HCT116 (cell line): ENCODE measurements around the gene MAN1A1. TPM values are rescaled to one million over a fixed set of nuclear protein-coding genes. Genes with fewer than 3 reads are reported as not detected.
A peak's percentile ranks its signal among the peaks of the same experiment; 100 is the strongest.

Source experiments
- ATAC-seq: fragments of 200-7000 bp; cut with Tn5 transposase; 2 replicates; pipeline ENCODE4 v1.9.1; 2020; ENCODE audit warnings: mild to moderate bottlenecking, moderate library complexity
- BruUV-seq: library from RNA; stranded (reverse); fragments of 400-500 nt; replicated peaks from 2 replicates; lab custom pipeline; 2021; lab: Mats Ljungman, UMichigan
- CTCF ChIA-PET: fragments of 300-600 bp; sonication (Branson Sonifier 250); formaldehyde crosslinking; loops from one replicate; lab custom pipeline; 2021; ENCODE audit warnings: antibody characterized with exemption; lab: Charles Lee
- POLR2A ChIA-PET: fragments of 300-600, 350-600 bp; sonication (Branson Sonifier 250); formaldehyde crosslinking; loops from one replicate; lab custom pipeline; 2021; ENCODE audit warnings: antibody characterized with exemption; lab: Charles Lee
- RAD21 ChIA-PET, 2 experiments: fragments of 300-600 bp; sonication (Branson Sonifier 250); formaldehyde crosslinking; loops; one replicate each; lab custom pipeline; 2023; ENCODE audit warnings: low total read pairs in 2 of 2; ENCODE audit not compliant: uncharacterized antibody in 2 of 2, unreplicated experiment in 2 of 2, low non-redundant PET in 1 of 2; lab: Charles Lee
- DNase-seq: peaks from one replicate; pipeline ENCODE4 v3.0.0-alpha.2; 2010; ENCODE audit warnings: low read depth, low spot score
- H2AFZ ChIP-seq: fragments of 200-600 bp; shearing (Covaris generic), sonication (generic); 2 replicates; pipeline ENCODE4 v1.6.1; 2017; ENCODE audit warnings: low read depth, mixed run types, mixed read lengths, antibody characterized with exemption, low read length; ENCODE audit not compliant: poor library complexity, severe bottlenecking
- H3K27ac ChIP-seq: 2 replicates; pipeline ENCODE4 v1.5.1; 2012; ENCODE audit warnings: low read depth, low read length
- H3K27me3 ChIP-seq: fragments of 200-600 bp; sonication (generic); 2 replicates; pipeline ENCODE4 v1.6.1; 2016; ENCODE audit warnings: mixed run types, low read length, mixed read lengths; ENCODE audit not compliant: insufficient read depth
- H3K36me3 ChIP-seq, 2 experiments: fragments of 200-500 bp in 1 of 2; fragments of 200-600 bp in 1 of 2; sonication (Bioruptor generic) in 1 of 2; sonication (generic) in 1 of 2; 2 replicates each; pipeline versions ENCODE4 v1.5.1 to v1.6.1; 2014 to 2016; ENCODE audit warnings: low read length in 2 of 2, inconsistent platforms in 1 of 2, mixed read lengths in 1 of 2, mixed run types in 1 of 2; ENCODE audit not compliant: insufficient read depth in 2 of 2, control insufficient read depth in 1 of 2
- H3K4me1 ChIP-seq, 2 experiments: fragments of 200-600 bp in 1 of 2; sonication (generic) in 1 of 2; 2 replicates each; pipeline versions ENCODE4 v1.5.1 to v1.6.1; 2012 to 2017; ENCODE audit warnings: low read length in 2 of 2, inconsistent platforms in 1 of 2, mild to moderate bottlenecking in 1 of 2, mixed read lengths in 1 of 2, mixed run types in 1 of 2, moderate library complexity in 1 of 2; ENCODE audit not compliant: insufficient read depth in 2 of 2, control insufficient read depth in 1 of 2
- H3K4me2 ChIP-seq: fragments of 200-600 bp; sonication (generic); 2 replicates; pipeline ENCODE4 v1.6.1; 2017; ENCODE audit warnings: mixed run types, low read length, mixed read lengths
- H3K4me3 ChIP-seq, 2 experiments: fragments of 200-600 bp in 1 of 2; sonication (generic) in 1 of 2; replicated peaks in 1 of 2; 2 replicates each; pipeline ENCODE4 v1.5.1; 2011 to 2016; ENCODE audit warnings: low read length in 2 of 2, control low read depth in 1 of 2, low read depth in 1 of 2, mild to moderate bottlenecking in 1 of 2, mixed read lengths in 1 of 2, mixed run types in 1 of 2
- H3K79me2 ChIP-seq: fragments of 200-600 bp; sonication (generic); 2 replicates; pipeline ENCODE4 v1.6.1; 2017; ENCODE audit warnings: mild to moderate bottlenecking, mixed run types, low read length, moderate library complexity, mixed read lengths; ENCODE audit not compliant: insufficient read depth
- H3K9ac ChIP-seq: fragments of 200-600 bp; sonication (generic); 2 replicates; pipeline ENCODE4 v1.6.1; 2016; ENCODE audit warnings: low read length, mixed read lengths
- H3K9me2 ChIP-seq: fragments of 200-600 bp; sonication (generic), shearing (Covaris generic); 2 replicates; pipeline ENCODE4 v1.6.1; 2017; ENCODE audit warnings: mixed run types, mild to moderate bottlenecking, moderate library complexity; ENCODE audit not compliant: insufficient read depth
- H3K9me3 ChIP-seq, 2 experiments: fragments of 200-500 bp in 1 of 2; fragments of 200-600 bp in 1 of 2; sonication (Bioruptor generic) in 1 of 2; sonication (generic) in 1 of 2; 2 replicates each; pipeline ENCODE4 v1.6.1; 2014 to 2017; ENCODE audit warnings: low read length in 2 of 2, mixed read lengths in 2 of 2, inconsistent platforms in 1 of 2, low read depth in 1 of 2, mild to moderate bottlenecking in 1 of 2, mixed run types in 1 of 2, moderate library complexity in 1 of 2; ENCODE audit not compliant: control insufficient read depth in 1 of 2, insufficient read depth in 1 of 2
- H4K20me1 ChIP-seq: fragments of 200-600 bp; sonication (generic), shearing (Covaris generic); 2 replicates; pipeline ENCODE4 v1.6.1; 2017; ENCODE audit warnings: mixed run types, mild to moderate bottlenecking, moderate library complexity; ENCODE audit not compliant: insufficient read depth
- ATF3 ChIP-seq: IDR thresholded peaks from 2 replicates; pipeline ENCODE4 v1.6.1; 2012
- CEBPB ChIP-seq: IDR thresholded peaks from 2 replicates; pipeline ENCODE4 v1.6.1; 2012; ENCODE audit warnings: low read depth
- ELF1 ChIP-seq: IDR thresholded peaks from 2 replicates; pipeline ENCODE4 v1.6.1; 2012; ENCODE audit warnings: low read depth, borderline replicate concordance
- FOSL1 ChIP-seq: IDR thresholded peaks from 2 replicates; pipeline ENCODE4 v1.6.1; 2012; ENCODE audit warnings: low read depth
- JUND ChIP-seq: IDR thresholded peaks from 2 replicates; pipeline ENCODE4 v1.6.1; 2012
- MAX ChIP-seq: IDR thresholded peaks from 2 replicates; pipeline ENCODE4 v1.6.1; 2012
- POLR2A ChIP-seq: IDR thresholded peaks from 2 replicates; pipeline ENCODE4 v1.7.0; 2011; ENCODE audit warnings: borderline replicate concordance; ENCODE audit not compliant: insufficient read depth, insufficient read length; ENCODE audit errors: extremely low read depth
- POLR2AphosphoS5 ChIP-seq: IDR thresholded peaks from 2 replicates; pipeline ENCODE4 v1.6.1; 2011; ENCODE audit warnings: mild to moderate bottlenecking, low read depth, low read length, moderate library complexity
- RAD21 ChIP-seq: IDR thresholded peaks from 2 replicates; pipeline ENCODE4 v1.6.1; 2012; ENCODE audit warnings: low read depth, mild to moderate bottlenecking
- SP1 ChIP-seq: IDR thresholded peaks from 2 replicates; pipeline ENCODE4 v1.6.1; 2012; ENCODE audit warnings: low read depth
- SRF ChIP-seq: IDR thresholded peaks from 2 replicates; pipeline ENCODE4 v1.6.1; 2012; ENCODE audit warnings: low read depth
- ZFX ChIP-seq: fragments of 450-650 bp; IDR thresholded peaks from 2 replicates; pipeline ENCODE4 v1.6.1; 2017
- ZNF274 ChIP-seq: fragments of 200-500 bp; sonication (Bioruptor generic); IDR thresholded peaks from 2 replicates; pipeline ENCODE4 v1.6.1; 2014; ENCODE audit warnings: mild to moderate bottlenecking, low read depth, low read length, inconsistent platforms
- intact Hi-C: fragments of 100-400 bp; cut with micrococcal nuclease; formaldehyde crosslinking; loops from 2 replicates; pipeline ENCODE4 v1.10.0; 2022
- total RNA-seq: library from RNA; stranded (reverse); gene quantifications from one replicate; pipeline ENCODE4 v1.2.1, GENCODE V29; 2021; ENCODE audit not compliant: unreplicated experiment

The MAN1A1 gene
- total RNA-seq, 1 experiment from 2014 or later, result 46.0 TPM

GRCh38 chr6:119207971-119208725 lies 141.4 kb downstream of the MAN1A1 start:
- ATAC-seq (peak; percentile 34; the same call in 1 of the 2 replicates), DNase-seq (peak; percentile 21)
- Histone ChIP-seq H3K4me1 (peaks cover 13 to 32% of the 10 kb centered on the region in 2 experiments), H3K9me3 (no peaks in the 10 kb centered on the region), H3K4me2 (peak overlapping the region; percentile 34; the same call in 1 of the 2 replicates), H2AFZ (no peak overlapping the region), H3K36me3 (no peaks in the 10 kb centered on the region; a peak in 1 of 4 replicates), H3K79me2 (no peaks in the 10 kb centered on the region), H3K9me2 (no peaks in the 10 kb centered on the region), H3K27ac (peak overlapping the region; percentile 67), H4K20me1 (no peaks in the 10 kb centered on the region; the same call in 1 of the 2 replicates), H3K27me3 (no peaks in the 10 kb centered on the region), H3K9ac (no peak overlapping the region), H3K4me3 (no peak overlapping the region)
- ChIA-PET CTCF (no interaction called here), POLR2A (no interaction called here), RAD21 (no interaction called here)
- intact Hi-C loops, result no loop called here
- BruUV-seq, result no TSS peak
- TF ChIP-seq JUND (no peak), SP1 (peak; percentile 28), ELF1 (no peak), FOSL1 (no peak), ATF3 (no peak), SRF (no peak), POLR2A (no peak), ZNF274 (no peak), POLR2AphosphoS5 (no peak), MAX (no peak), RAD21 (no peak), CEBPB (peak; percentile 16; the same call in 1 of the 2 replicates), ZFX (no peak)
